Activated T-helper 2 cell treated with anti-CD3 and anti-CD28 coated beads, Interferon-gamma antibody, Interleukin-2, Interleukin-4, amounts not matched to agents 10 μg/mL and 5 μg/mL and 100 μg/mL, durations not matched to agents 14 hours and 24 hours and 36 hours (primary cell): ENCODE measurements around the gene BBS9. TPM values are rescaled to one million over a fixed set of nuclear protein-coding genes. Genes with fewer than 3 reads are reported as not detected.

Source experiments
- DNase-seq: peaks from one replicate; pipeline ENCODE4 v3.0.0; 2021; ENCODE audit warnings: low spot score
- H3K27ac Mint-ChIP-seq: one replicate; pipeline ENCODE4 v1.8.0; 2021; ENCODE audit warnings: mixed read lengths
- H3K27me3 Mint-ChIP-seq: one replicate; pipeline ENCODE4 v1.8.0; 2021; ENCODE audit warnings: low read depth, mixed read lengths
- H3K36me3 Mint-ChIP-seq: one replicate; pipeline ENCODE4 v1.8.0; 2021; ENCODE audit warnings: low read depth, mixed read lengths
- H3K4me1 Mint-ChIP-seq: one replicate; pipeline ENCODE4 v1.8.0; 2021; ENCODE audit warnings: low read depth, mixed read lengths
- H3K4me3 Mint-ChIP-seq: one replicate; pipeline ENCODE4 v1.8.0; 2021; ENCODE audit warnings: low read depth, mild to moderate bottlenecking, moderate library complexity, mixed read lengths
- H3K9me3 Mint-ChIP-seq: one replicate; pipeline ENCODE4 v1.8.0; 2021; ENCODE audit warnings: mixed read lengths
- intact Hi-C: fragments of 100-400 bp; cut with micrococcal nuclease; formaldehyde crosslinking; loops from one replicate; pipeline ENCODE4 v1.15.1; 2023
- total RNA-seq: library from RNA; stranded (reverse); gene quantifications from 2 replicates; pipeline ENCODE4 v1.2.3, GENCODE V29; 2022

Gene BBS9
- total RNA-seq, 1 donor from 2014 or later = 6.8 TPM

- H3K27ac Mint-ChIP-seq = no peak overlapping the region
- no peaks in the 10 kb centered on the region for H3K36me3 Mint-ChIP-seq
- H3K4me3 Mint-ChIP-seq = no peak overlapping the region
- no peaks in the 10 kb centered on the region for H3K4me1 Mint-ChIP-seq
- no peaks in the 10 kb centered on the region for H3K27me3 Mint-ChIP-seq
- DNase-seq = no peak
- intact Hi-C loops = no loop called here
- H3K9me3 Mint-ChIP-seq = no peaks in the 10 kb centered on the region
These were observed 356.6 kb downstream of the BBS9 start for GRCh38 chr7:33485747-33486493.

GRCh38 chr7:33486633-33487032 is 357.3 kb downstream of the BBS9 start:
- Mint-ChIP-seq H3K4me1 (no peaks in the 10 kb centered on the region), H3K36me3 (no peaks in the 10 kb centered on the region), H3K27ac (no peak overlapping the region), H3K9me3 (no peaks in the 10 kb centered on the region), H3K4me3 (no peak overlapping the region), H3K27me3 (no peaks in the 10 kb centered on the region)
- intact Hi-C loops = no loop called here
- no peak for DNase-seq

GRCh38 chr7:33487998-33488682 is 358.8 kb downstream of the BBS9 start:
- no peak overlapping the region for H3K4me3 Mint-ChIP-seq
- no peak for DNase-seq
- intact Hi-C loops = no loop called here
- no peaks in the 10 kb centered on the region for H3K9me3 Mint-ChIP-seq
- H3K27ac Mint-ChIP-seq = no peak overlapping the region
- H3K27me3 Mint-ChIP-seq = no peaks in the 10 kb centered on the region
- no peaks in the 10 kb centered on the region for H3K4me1 Mint-ChIP-seq
- H3K36me3 Mint-ChIP-seq = no peaks in the 10 kb centered on the region

GRCh38 chr7:33494474-33494873 is 365.1 kb downstream of the BBS9 start:
- H3K9me3 Mint-ChIP-seq = no peaks in the 10 kb centered on the region
- H3K4me1 Mint-ChIP-seq = no peaks in the 10 kb centered on the region
- no peak overlapping the region for H3K4me3 Mint-ChIP-seq
- no peaks in the 10 kb centered on the region for H3K36me3 Mint-ChIP-seq
- H3K27ac Mint-ChIP-seq = no peak overlapping the region
- DNase-seq = no peak
- intact Hi-C loops = no loop called here
- H3K27me3 Mint-ChIP-seq = no peaks in the 10 kb centered on the region

- no peak for DNase-seq
- H3K27ac Mint-ChIP-seq = no peak overlapping the region
- no peaks in the 10 kb centered on the region for H3K4me1 Mint-ChIP-seq
- no peaks in the 10 kb centered on the region for H3K9me3 Mint-ChIP-seq
- H3K36me3 Mint-ChIP-seq = no peaks in the 10 kb centered on the region
- H3K4me3 Mint-ChIP-seq = no peak overlapping the region
- intact Hi-C loops = no loop called here
- H3K27me3 Mint-ChIP-seq = no peaks in the 10 kb centered on the region
These were observed 365.8 kb downstream of the BBS9 start for GRCh38 chr7:33495207-33495606.

GRCh38 chr7:33497051-33497450 is 367.7 kb downstream of the BBS9 start:
- H3K27ac Mint-ChIP-seq = no peak overlapping the region
- no peak for DNase-seq
- H3K9me3 Mint-ChIP-seq = no peaks in the 10 kb centered on the region
- no peaks in the 10 kb centered on the region for H3K4me1 Mint-ChIP-seq
- intact Hi-C loops = no loop called here
- no peaks in the 10 kb centered on the region for H3K27me3 Mint-ChIP-seq
- H3K4me3 Mint-ChIP-seq = no peak overlapping the region
- H3K36me3 Mint-ChIP-seq = no peaks in the 10 kb centered on the region

- Mint-ChIP-seq H3K9me3 (no peaks in the 10 kb centered on the region), H3K4me3 (no peak overlapping the region), H3K4me1 (no peaks in the 10 kb centered on the region), H3K36me3 (no peaks in the 10 kb centered on the region), H3K27me3 (no peaks in the 10 kb centered on the region), H3K27ac (no peak overlapping the region)
- intact Hi-C loops = no loop called here
- no peak for DNase-seq
These were observed 371.6 kb downstream of the BBS9 start for GRCh38 chr7:33500703-33501701.

GRCh38 chr7:33503014-33503413 is 373.6 kb downstream of the BBS9 start:
- Mint-ChIP-seq H3K4me3 (no peak overlapping the region), H3K36me3 (no peaks in the 10 kb centered on the region), H3K4me1 (no peaks in the 10 kb centered on the region), H3K9me3 (no peaks in the 10 kb centered on the region), H3K27ac (no peak overlapping the region), H3K27me3 (no peaks in the 10 kb centered on the region)
- no peak for DNase-seq
- intact Hi-C loops = no loop called here

GRCh38 chr7:33503736-33504135 is 374.4 kb downstream of the BBS9 start:
- H3K4me1 Mint-ChIP-seq = no peaks in the 10 kb centered on the region
- no peaks in the 10 kb centered on the region for H3K27me3 Mint-ChIP-seq
- DNase-seq = no peak
- H3K36me3 Mint-ChIP-seq = no peaks in the 10 kb centered on the region
- H3K9me3 Mint-ChIP-seq = no peaks in the 10 kb centered on the region
- intact Hi-C loops = no loop called here
- H3K4me3 Mint-ChIP-seq = no peak overlapping the region
- H3K27ac Mint-ChIP-seq = no peak overlapping the region

- no peak for DNase-seq
- intact Hi-C loops = no loop called here
- no peaks in the 10 kb centered on the region for H3K9me3 Mint-ChIP-seq
- H3K4me1 Mint-ChIP-seq = no peaks in the 10 kb centered on the region
- H3K27me3 Mint-ChIP-seq = no peaks in the 10 kb centered on the region
- no peaks in the 10 kb centered on the region for H3K36me3 Mint-ChIP-seq
- H3K27ac Mint-ChIP-seq = no peak overlapping the region
- no peak overlapping the region for H3K4me3 Mint-ChIP-seq
These were observed 374.9 kb downstream of the BBS9 start for GRCh38 chr7:33504266-33504665.

GRCh38 chr7:33509206-33509605 is 379.8 kb downstream of the BBS9 start:
- no peaks in the 10 kb centered on the region for H3K36me3 Mint-ChIP-seq
- no peak for DNase-seq
- no peak overlapping the region for H3K4me3 Mint-ChIP-seq
- no peaks in the 10 kb centered on the region for H3K4me1 Mint-ChIP-seq
- H3K27me3 Mint-ChIP-seq = no peaks in the 10 kb centered on the region
- no peak overlapping the region for H3K27ac Mint-ChIP-seq
- H3K9me3 Mint-ChIP-seq = no peaks in the 10 kb centered on the region
- intact Hi-C loops = no loop called here

- H3K27ac Mint-ChIP-seq = no peak overlapping the region
- no peak overlapping the region for H3K4me3 Mint-ChIP-seq
- no peaks in the 10 kb centered on the region for H3K36me3 Mint-ChIP-seq
- no peaks in the 10 kb centered on the region for H3K9me3 Mint-ChIP-seq
- no peaks in the 10 kb centered on the region for H3K27me3 Mint-ChIP-seq
- DNase-seq = no peak
- intact Hi-C loops = no loop called here
- no peaks in the 10 kb centered on the region for H3K4me1 Mint-ChIP-seq
These were observed 382.4 kb downstream of the BBS9 start for GRCh38 chr7:33511778-33512177.

- H3K4me3 Mint-ChIP-seq = no peak overlapping the region
- no peak for DNase-seq
- no peaks in the 10 kb centered on the region for H3K9me3 Mint-ChIP-seq
- H3K4me1 Mint-ChIP-seq = no peaks in the 10 kb centered on the region
- H3K27me3 Mint-ChIP-seq = no peaks in the 10 kb centered on the region
- intact Hi-C loops = no loop called here
- H3K36me3 Mint-ChIP-seq = no peaks in the 10 kb centered on the region
- H3K27ac Mint-ChIP-seq = no peak overlapping the region
These were observed 387.2 kb downstream of the BBS9 start for GRCh38 chr7:33516568-33516967.
